ENCODE data around the gene ARHGAP12.

ARHGAP12 gene

GRCh38 chr10:31836569-31837406, 91.8 kb downstream of the ARHGAP12 start:
- H3K27ac ChIP-seq (ENCODE audit: low read depth, low read length), result no peak overlapping the region
- H3K4me1 ChIP-seq (ENCODE audit: control insufficient read depth in 5 of 5, insufficient read depth in 5 of 5, low read length in 5 of 5), result peaks cover 0 to 3% (median 0%) of the 10 kb centered on the region in 5 donors
- no peaks in the 10 kb centered on the region for H3K27me3 ChIP-seq (ENCODE audit: control insufficient read depth in 5 of 5, insufficient read depth in 4 of 5, low read length in 5 of 5)
- H3K4me3 ChIP-seq (ENCODE audit: low read depth in 1 of 5, low read length in 5 of 5), result no peak overlapping the region
- peaks cover 0 to 7% (median 0%) of the 10 kb centered on the region in 5 donors for H3K36me3 ChIP-seq (ENCODE audit: control insufficient read depth in 5 of 5, insufficient read depth in 5 of 5, low read length in 5 of 5)
- no peaks in the 10 kb centered on the region for H3K9me3 ChIP-seq (ENCODE audit: control insufficient read depth in 5 of 5, low read length in 5 of 5)
- no peak overlapping the region for H3K9ac ChIP-seq (ENCODE audit: low read length in 5 of 5)

GRCh38 chr10:31833753-31834152, 94.9 kb downstream of the ARHGAP12 start:
- no peak overlapping the region for H3K9ac ChIP-seq (ENCODE audit: low read length in 5 of 5)
- peaks cover 0 to 3% (median 0%) of the 10 kb centered on the region in 5 donors for H3K4me1 ChIP-seq (ENCODE audit: control insufficient read depth in 5 of 5, insufficient read depth in 5 of 5, low read length in 5 of 5)
- H3K4me3 ChIP-seq (ENCODE audit: low read depth in 1 of 5, low read length in 5 of 5), result no peak overlapping the region
- H3K27me3 ChIP-seq (ENCODE audit: control insufficient read depth in 5 of 5, insufficient read depth in 4 of 5, low read length in 5 of 5), result no peaks in the 10 kb centered on the region
- peaks cover 0 to 2% (median 0%) of the 10 kb centered on the region in 5 donors for H3K36me3 ChIP-seq (ENCODE audit: control insufficient read depth in 5 of 5, insufficient read depth in 5 of 5, low read length in 5 of 5)
- H3K27ac ChIP-seq (ENCODE audit: low read depth, low read length), result no peak overlapping the region
- H3K9me3 ChIP-seq (ENCODE audit: control insufficient read depth in 5 of 5, low read length in 5 of 5), result no peaks in the 10 kb centered on the region

GRCh38 chr10:31832261-31832660, 96.4 kb downstream of the ARHGAP12 start:
- peaks cover 0 to 3% (median 0%) of the 10 kb centered on the region in 5 donors for H3K4me1 ChIP-seq (ENCODE audit: control insufficient read depth in 5 of 5, insufficient read depth in 5 of 5, low read length in 5 of 5)
- no peaks in the 10 kb centered on the region for H3K9me3 ChIP-seq (ENCODE audit: control insufficient read depth in 5 of 5, low read length in 5 of 5)
- H3K27me3 ChIP-seq (ENCODE audit: control insufficient read depth in 5 of 5, insufficient read depth in 4 of 5, low read length in 5 of 5), result no peaks in the 10 kb centered on the region
- H3K4me3 ChIP-seq (ENCODE audit: low read depth in 1 of 5, low read length in 5 of 5), result no peak overlapping the region
- no peak overlapping the region for H3K27ac ChIP-seq (ENCODE audit: low read depth, low read length)
- H3K9ac ChIP-seq (ENCODE audit: low read length in 5 of 5), result no peak overlapping the region
- no peaks in the 10 kb centered on the region for H3K36me3 ChIP-seq (ENCODE audit: control insufficient read depth in 5 of 5, insufficient read depth in 5 of 5, low read length in 5 of 5)

- Histone ChIP-seq H3K9me3 (ENCODE audit: control insufficient read depth in 5 of 5, low read length in 5 of 5) (no peaks in the 10 kb centered on the region), H3K4me3 (ENCODE audit: low read depth in 1 of 5, low read length in 5 of 5) (no peak overlapping the region), H3K27me3 (ENCODE audit: control insufficient read depth in 5 of 5, insufficient read depth in 4 of 5, low read length in 5 of 5) (no peaks in the 10 kb centered on the region), H3K4me1 (ENCODE audit: control insufficient read depth in 5 of 5, insufficient read depth in 5 of 5, low read length in 5 of 5) (peaks cover 0 to 3% (median 0%) of the 10 kb centered on the region in 5 donors), H3K27ac (ENCODE audit: low read depth, low read length) (no peak overlapping the region), H3K9ac (ENCODE audit: low read length in 5 of 5) (no peak overlapping the region), H3K36me3 (ENCODE audit: control insufficient read depth in 5 of 5, insufficient read depth in 5 of 5, low read length in 5 of 5) (peaks cover 0 to under 1% (median 0%) of the 10 kb centered on the region in 5 donors)
Measured at GRCh38 chr10:31830887-31831286, 97.7 kb downstream of the ARHGAP12 start.

GRCh38 chr10:31829776-31830175, 98.9 kb downstream of the ARHGAP12 start:
- Histone ChIP-seq H3K4me1 (ENCODE audit: control insufficient read depth in 5 of 5, insufficient read depth in 5 of 5, low read length in 5 of 5) (peaks cover 0 to 3% (median 0%) of the 10 kb centered on the region in 5 donors), H3K9me3 (ENCODE audit: control insufficient read depth in 5 of 5, low read length in 5 of 5) (no peaks in the 10 kb centered on the region), H3K27ac (ENCODE audit: low read depth, low read length) (no peak overlapping the region), H3K9ac (ENCODE audit: low read length in 5 of 5) (no peak overlapping the region), H3K36me3 (ENCODE audit: control insufficient read depth in 5 of 5, insufficient read depth in 5 of 5, low read length in 5 of 5) (peaks cover 0 to 5% (median 0%) of the 10 kb centered on the region in 5 donors), H3K27me3 (ENCODE audit: control insufficient read depth in 5 of 5, insufficient read depth in 4 of 5, low read length in 5 of 5) (no peaks in the 10 kb centered on the region), H3K4me3 (ENCODE audit: low read depth in 1 of 5, low read length in 5 of 5) (no peak overlapping the region)

GRCh38 chr10:31823358-31823757, 105.3 kb downstream of the ARHGAP12 start:
- Histone ChIP-seq H3K9me3 (ENCODE audit: control insufficient read depth in 5 of 5, low read length in 5 of 5) (no peaks in the 10 kb centered on the region), H3K36me3 (ENCODE audit: control insufficient read depth in 5 of 5, insufficient read depth in 5 of 5, low read length in 5 of 5) (peaks cover 0 to 5% (median 2%) of the 10 kb centered on the region in 5 donors), H3K27me3 (ENCODE audit: control insufficient read depth in 5 of 5, insufficient read depth in 4 of 5, low read length in 5 of 5) (no peaks in the 10 kb centered on the region), H3K4me1 (ENCODE audit: control insufficient read depth in 5 of 5, insufficient read depth in 5 of 5, low read length in 5 of 5) (peaks cover 2 to 14% (median 8%) of the 10 kb centered on the region in 5 donors), H3K9ac (ENCODE audit: low read length in 5 of 5) (no peak overlapping the region), H3K27ac (ENCODE audit: low read depth, low read length) (no peak overlapping the region), H3K4me3 (ENCODE audit: low read depth in 1 of 5, low read length in 5 of 5) (no peak overlapping the region)

- no peaks in the 10 kb centered on the region for H3K27me3 ChIP-seq (ENCODE audit: control insufficient read depth in 5 of 5, insufficient read depth in 4 of 5, low read length in 5 of 5)
- no peak overlapping the region for H3K9ac ChIP-seq (ENCODE audit: low read length in 5 of 5)
- peaks cover 2 to 14% (median 8%) of the 10 kb centered on the region in 5 donors for H3K4me1 ChIP-seq (ENCODE audit: control insufficient read depth in 5 of 5, insufficient read depth in 5 of 5, low read length in 5 of 5)
- peaks cover 0 to 5% (median 2%) of the 10 kb centered on the region in 5 donors for H3K36me3 ChIP-seq (ENCODE audit: control insufficient read depth in 5 of 5, insufficient read depth in 5 of 5, low read length in 5 of 5)
- no peak overlapping the region for H3K4me3 ChIP-seq (ENCODE audit: low read depth in 1 of 5, low read length in 5 of 5)
- no peaks in the 10 kb centered on the region for H3K9me3 ChIP-seq (ENCODE audit: control insufficient read depth in 5 of 5, low read length in 5 of 5)
- no peak overlapping the region for H3K27ac ChIP-seq (ENCODE audit: low read depth, low read length)
Measured at GRCh38 chr10:31822616-31823318, 105.9 kb downstream of the ARHGAP12 start.

- Histone ChIP-seq H3K27ac (ENCODE audit: low read depth, low read length) (no peak overlapping the region), H3K4me3 (ENCODE audit: low read depth in 1 of 5, low read length in 5 of 5) (no peak overlapping the region), H3K9me3 (ENCODE audit: control insufficient read depth in 5 of 5, low read length in 5 of 5) (no peaks in the 10 kb centered on the region)
Measured at GRCh38 chr10:31822150-31822549, 106.5 kb downstream of the ARHGAP12 start.

GRCh38 chr10:31820778-31821369, 107.8 kb downstream of the ARHGAP12 start:
- H3K27ac ChIP-seq (ENCODE audit: low read depth, low read length), result no peak overlapping the region
- H3K36me3 ChIP-seq (ENCODE audit: control insufficient read depth in 5 of 5, insufficient read depth in 5 of 5, low read length in 5 of 5), result peaks cover 2 to 6% (median 5%) of the 10 kb centered on the region in 5 donors
- H3K27me3 ChIP-seq (ENCODE audit: control insufficient read depth in 5 of 5, insufficient read depth in 4 of 5, low read length in 5 of 5), result no peaks in the 10 kb centered on the region
- no peak overlapping the region for H3K4me3 ChIP-seq (ENCODE audit: low read depth in 1 of 5, low read length in 5 of 5)
- no peak overlapping the region for H3K9ac ChIP-seq (ENCODE audit: low read length in 5 of 5)
- H3K9me3 ChIP-seq (ENCODE audit: control insufficient read depth in 5 of 5, low read length in 5 of 5), result no peaks in the 10 kb centered on the region
- peaks cover 2 to 14% (median 8%) of the 10 kb centered on the region in 5 donors for H3K4me1 ChIP-seq (ENCODE audit: control insufficient read depth in 5 of 5, insufficient read depth in 5 of 5, low read length in 5 of 5)

More at GRCh38 chr10:31822150-31822549, 106.5 kb downstream of the ARHGAP12 start:
- H3K9ac ChIP-seq (ENCODE audit: low read length in 5 of 5), result no peak overlapping the region
- peaks cover 0 to 5% (median 2%) of the 10 kb centered on the region in 5 donors for H3K36me3 ChIP-seq (ENCODE audit: control insufficient read depth in 5 of 5, insufficient read depth in 5 of 5, low read length in 5 of 5)
- H3K27me3 ChIP-seq (ENCODE audit: control insufficient read depth in 5 of 5, insufficient read depth in 4 of 5, low read length in 5 of 5), result no peaks in the 10 kb centered on the region
- H3K4me1 ChIP-seq (ENCODE audit: control insufficient read depth in 5 of 5, insufficient read depth in 5 of 5, low read length in 5 of 5), result peaks cover 2 to 14% (median 8%) of the 10 kb centered on the region in 5 donors

Measured in subcutaneous abdominal adipose tissue (tissue), 5 donors.